Right lobe of liver (tissue), 6 donors: ENCODE measurements around the gene CNTLN. TPM values are rescaled to one million over a fixed set of nuclear protein-coding genes. Genes with fewer than 3 reads are reported as not detected.
A peak's percentile ranks its signal among the peaks of the same experiment; 100 is the strongest.

ENCODE experiments used
- ATAC-seq, 4 donors: fragments of 200-7000 bp; cut with Tn5 transposase; one replicate each; pipeline ENCODE4 v1.9.1; 2020; ENCODE audit warnings: mild to moderate bottlenecking in 4 of 4, moderate library complexity in 4 of 4
- DNase-seq, 3 donors: peaks; one replicate each; pipeline ENCODE4 v3.0.0-alpha.2; 2020
- H3K27ac ChIP-seq, 3 donors: fragments of 200-600 bp; one replicate each; pipeline ENCODE4 v1.8.0; 2022
- H3K27me3 ChIP-seq, 2 donors: fragments of 200-600 bp; one replicate each; pipeline ENCODE4 v1.8.0; 2022
- H3K36me3 ChIP-seq, 4 donors: fragments of 200-600 bp; sonication (generic) in 1 of 4; one replicate each; pipeline versions ENCODE4 v1.5.1 to v1.8.0; 2017 to 2022; ENCODE audit warnings: control low read depth in 1 of 4
- H3K4me1 ChIP-seq, 4 donors: fragments of 200-600 bp; sonication (generic) in 1 of 4; one replicate each; pipeline versions ENCODE4 v1.5.1 to v1.8.0; 2017 to 2022; ENCODE audit warnings: control low read depth in 1 of 4
- H3K4me3 ChIP-seq, 3 donors: fragments of 200-600 bp; one replicate each; pipeline ENCODE4 v1.8.0; 2022
- H3K9me3 ChIP-seq, 4 donors: fragments of 200-600 bp; sonication (generic) in 1 of 4; one replicate each; pipeline versions ENCODE4 v1.5.1 to v1.8.0; 2017 to 2022; ENCODE audit warnings: control low read depth in 1 of 4
- POLR2A ChIP-seq: fragments of 450-650 bp; IDR thresholded peaks from one replicate; pipeline ENCODE4 v1.6.1; 2017; ENCODE audit warnings: antibody characterized with exemption, mild to moderate bottlenecking
- WGBS: methylation state at CpG from one replicate; pipeline ENCODE4 v1.1.6; 2018; ENCODE audit warnings: low coverage, low lambda C conversion rate; ENCODE audit not compliant: insufficient coverage; ENCODE audit errors: missing lambda C conversion rate; 5-methylcytosine and 5-hydroxymethylcytosine counted together
- intact Hi-C, 2 donors: fragments of 100-400 bp; cut with DNase I; formaldehyde crosslinking; loops; one replicate each; pipeline versions ENCODE4 v1.11.2 to v1.14.1; 2022
- total RNA-seq, 6 experiments: library from RNA; depleted of rRNA in 2 of 6; stranded (reverse); fragments of >200 nt in 2 of 6; fragmentation: NEBNext Ultra II Directional in 3 of 6; extraction: Animal tissue kit (Norgen Biotek cat#: 25700) in 3 of 6; gene quantifications; one replicate each; pipeline versions ENCODE4 v1.1.0 to v1.2.4, GENCODE V29; 2016 to 2023
- TF ChIP-seq, protein P1 (sequence below), 4 donors: fragments of 200-600 bp in 3 of 4; fragments of 450-650 bp in 1 of 4; IDR thresholded peaks; one replicate each; pipeline versions ENCODE4 v1.5.1 to v1.8.0; 2016 to 2022; ENCODE audit warnings: antibody characterized with exemption in 4 of 4, mild to moderate bottlenecking in 2 of 4
- donor health status: DM: no; HTN: yes; CAD: no.
- donor health status: DM: no; HTN: no; CAD: no.
- donor health status: DM: no; HTN: no; CAD: no.
- donor health status: DM: no; HTN: yes; CAD: no.
- donor health status: DM: no; HTN: yes; CAD: no.

The CNTLN gene
- total RNA-seq, 6 experiments from 2014 or later = 7.4 to 10.3 (median 9.5) TPM

DNA sequence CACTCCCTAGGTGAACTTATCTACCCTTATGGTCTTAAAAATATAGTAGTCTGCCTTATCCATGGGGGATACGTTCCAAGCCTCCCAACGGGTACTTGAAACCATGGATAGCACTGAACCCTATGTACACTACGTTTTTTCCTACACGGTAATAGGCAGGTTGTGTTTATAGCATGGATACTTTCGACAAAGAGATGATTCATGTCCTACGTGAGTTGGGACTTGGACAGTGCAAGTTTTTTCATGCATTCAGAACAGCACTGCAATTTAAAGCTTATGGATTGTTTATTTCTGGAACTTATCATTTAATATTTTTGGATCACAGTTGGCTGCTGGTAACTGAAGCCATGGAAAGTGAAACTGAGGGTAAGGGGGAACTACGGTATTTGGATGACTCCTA lies 88.1 kb downstream of the CNTLN start:
- intact Hi-C loops = no loop called here
- ATAC-seq = no peak
- Histone ChIP-seq H3K9me3 (no peaks in the 10 kb centered on the region), H3K36me3 (peaks cover 0 to 5% (median 0%) of the 10 kb centered on the region in 4 donors), H3K27me3 (no peaks in the 10 kb centered on the region), H3K4me3 (no peak overlapping the region), H3K4me1 (peaks cover 0 to 8% (median 0%) of the 10 kb centered on the region in 4 donors), H3K27ac (no peak overlapping the region)
- TF ChIP-seq, protein P1, sequence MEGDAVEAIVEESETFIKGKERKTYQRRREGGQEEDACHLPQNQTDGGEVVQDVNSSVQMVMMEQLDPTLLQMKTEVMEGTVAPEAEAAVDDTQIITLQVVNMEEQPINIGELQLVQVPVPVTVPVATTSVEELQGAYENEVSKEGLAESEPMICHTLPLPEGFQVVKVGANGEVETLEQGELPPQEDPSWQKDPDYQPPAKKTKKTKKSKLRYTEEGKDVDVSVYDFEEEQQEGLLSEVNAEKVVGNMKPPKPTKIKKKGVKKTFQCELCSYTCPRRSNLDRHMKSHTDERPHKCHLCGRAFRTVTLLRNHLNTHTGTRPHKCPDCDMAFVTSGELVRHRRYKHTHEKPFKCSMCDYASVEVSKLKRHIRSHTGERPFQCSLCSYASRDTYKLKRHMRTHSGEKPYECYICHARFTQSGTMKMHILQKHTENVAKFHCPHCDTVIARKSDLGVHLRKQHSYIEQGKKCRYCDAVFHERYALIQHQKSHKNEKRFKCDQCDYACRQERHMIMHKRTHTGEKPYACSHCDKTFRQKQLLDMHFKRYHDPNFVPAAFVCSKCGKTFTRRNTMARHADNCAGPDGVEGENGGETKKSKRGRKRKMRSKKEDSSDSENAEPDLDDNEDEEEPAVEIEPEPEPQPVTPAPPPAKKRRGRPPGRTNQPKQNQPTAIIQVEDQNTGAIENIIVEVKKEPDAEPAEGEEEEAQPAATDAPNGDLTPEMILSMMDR (IDR thresholded peaks at IDR 0.05) = no peak
- no peak for TF ChIP-seq POLR2A
- WGBS = 89% methylated on average over 7 of the region's 7 CpGs
- no peak for DNase-seq

DNA sequence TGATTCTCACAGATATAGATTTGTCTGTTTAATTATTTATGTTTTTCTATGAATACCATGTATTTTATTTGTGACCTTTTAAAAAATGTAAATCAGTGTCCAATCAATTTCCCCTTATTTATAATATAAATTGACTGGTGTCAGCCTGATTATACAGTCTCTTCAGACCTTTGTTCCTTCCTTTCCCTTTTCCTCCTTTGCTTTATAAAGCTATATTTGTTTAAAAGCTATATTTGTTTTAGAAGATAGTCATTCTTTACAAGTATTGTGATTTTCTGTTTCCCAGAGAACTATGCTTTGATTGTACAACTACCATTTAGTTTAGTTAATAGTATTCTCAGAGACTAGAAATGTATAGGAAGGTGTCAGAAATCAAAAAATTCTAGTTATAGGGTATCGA lies 90.6 kb downstream of the CNTLN start:
- 95% methylated on average over 1 of the region's 1 CpG for WGBS
- intact Hi-C loops = no loop called here
- Histone ChIP-seq H3K4me1 (peaks cover 0 to 21% (median 4%) of the 10 kb centered on the region in 4 donors), H3K4me3 (no peak overlapping the region), H3K27ac (no peak overlapping the region), H3K27me3 (no peaks in the 10 kb centered on the region), H3K9me3 (no peaks in the 10 kb centered on the region), H3K36me3 (peaks cover 0 to 5% (median 0%) of the 10 kb centered on the region in 4 donors)
- DNase-seq (no peak), ATAC-seq (peak in 2 of 4 donors; percentile 53 to 69)
- no peak for TF ChIP-seq POLR2A
- TF ChIP-seq, protein P1 (IDR thresholded peaks at IDR 0.05) = no peak

DNA sequence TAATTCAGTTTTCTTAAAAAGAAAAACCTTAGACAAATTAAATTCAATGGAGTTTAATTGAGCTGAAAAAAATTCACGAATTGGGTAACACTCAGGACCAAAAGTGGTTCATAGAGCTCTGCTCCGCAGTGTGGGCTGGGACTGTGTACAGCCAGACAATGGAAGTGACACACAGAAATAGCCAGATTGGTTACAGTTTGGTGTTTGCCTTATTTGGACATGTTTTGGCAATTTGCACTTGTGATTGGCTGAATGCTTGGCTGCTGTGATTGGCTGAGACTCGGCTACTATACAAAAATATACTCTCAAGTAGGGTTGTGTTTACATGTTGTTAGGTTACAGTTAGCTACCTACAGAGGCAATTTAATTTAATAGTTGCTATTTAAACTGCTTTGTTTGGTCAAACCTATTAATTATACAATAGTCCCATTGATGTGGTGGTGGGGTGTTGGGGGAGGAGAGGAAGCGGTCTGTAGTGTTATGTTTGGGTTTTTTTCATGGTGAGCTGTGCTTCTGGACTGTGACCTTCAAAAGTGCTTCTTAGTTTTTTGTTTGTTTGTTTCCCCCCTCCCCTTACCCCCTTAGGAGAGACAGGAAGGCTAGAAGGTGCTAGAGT lies 95.2 kb downstream of the CNTLN start:
- H3K27me3 ChIP-seq = no peaks in the 10 kb centered on the region
- H3K36me3 ChIP-seq = peaks cover 0 to 5% (median 0%) of the 10 kb centered on the region in 4 donors
- no peaks in the 10 kb centered on the region for H3K9me3 ChIP-seq
- TF ChIP-seq, protein P1 (IDR thresholded peaks at IDR 0.05) = no peak
- no peak for TF ChIP-seq POLR2A
- H3K4me3 ChIP-seq = no peak overlapping the region
- H3K4me1 ChIP-seq = peaks cover 0 to 28% (median 7%) of the 10 kb centered on the region in 4 donors
- intact Hi-C loops = no loop called here
- WGBS = 78% methylated on average over 4 of the region's 4 CpGs
- ATAC-seq (peak in 3 of 4 donors; percentile 37 to 64 (median 45)), DNase-seq (no peak)
- H3K27ac ChIP-seq = peak overlapping the region in 2 of 3 donors; percentile 23 to 76

DNA sequence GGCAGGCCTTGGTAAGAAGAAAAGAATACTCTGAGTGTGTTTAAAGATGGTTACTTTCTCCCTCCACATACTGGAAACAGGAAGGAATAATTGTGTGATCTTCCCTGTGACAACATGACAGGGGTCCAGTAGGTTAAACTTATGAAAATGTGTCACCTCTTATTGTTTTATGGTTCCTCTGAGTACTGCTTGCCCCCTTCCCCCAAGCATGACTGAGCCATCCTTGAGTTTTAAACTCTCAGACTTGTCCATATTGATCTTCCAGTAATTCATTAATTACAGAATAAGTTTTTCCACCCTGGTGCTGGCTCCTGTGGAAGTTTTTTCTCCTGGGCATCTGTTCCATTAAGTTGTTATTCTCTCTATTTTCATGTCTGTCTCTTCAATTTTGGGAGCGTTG lies 95.8 kb downstream of the CNTLN start:
- no peaks in the 10 kb centered on the region for H3K27me3 ChIP-seq
- TF ChIP-seq, protein P1 (IDR thresholded peaks at IDR 0.05) = no peak
- ATAC-seq = peak; percentile 85 to 90 (median 90)
- no peaks in the 10 kb centered on the region for H3K9me3 ChIP-seq
- H3K4me3 ChIP-seq = peak overlapping the region in 1 of 3 donors; percentile 3
- H3K27ac ChIP-seq = peak overlapping the region in 2 of 3 donors; percentile 23 to 76
- peaks cover 0 to 22% (median 7%) of the 10 kb centered on the region in 4 donors for H3K4me1 ChIP-seq
- H3K36me3 ChIP-seq = peaks cover 0 to 5% (median 0%) of the 10 kb centered on the region in 4 donors
- DNase-seq = no peak
- intact Hi-C loops = no loop called here
- WGBS = 33% methylated on average over 1 of the region's 1 CpG
